A549 (cell line): ENCODE results near the gene TMED4.

Source experiments
- CTCF ChIP-seq: fragments of >200 bp; sonication (Bioruptor Twin); formaldehyde crosslinking; IDR thresholded peaks from 3 replicates; pipeline ENCODE4 v1.5.1; 2016
- EP300 ChIP-seq, 2 experiments: fragments of >200 bp; sonication (Bioruptor Twin); formaldehyde crosslinking; IDR thresholded peaks; 2 replicates in 1 of 2; 3 replicates in 1 of 2; pipeline ENCODE4 v1.6.1; 2016 to 2017
- GATA3 ChIP-seq: IDR thresholded peaks from 2 replicates; pipeline ENCODE4 v1.6.1; 2012; ENCODE audit warnings: borderline replicate concordance
- HDAC2 ChIP-seq: fragments of 200-600 bp; sonication (generic); IDR thresholded peaks from 2 replicates; pipeline ENCODE4 v1.6.1; 2016
- MYC ChIP-seq: IDR thresholded peaks from 2 replicates; pipeline ENCODE4 v1.6.1; 2012; ENCODE audit warnings: mild to moderate bottlenecking, inconsistent platforms, low read length, improper control_type of control experiment, borderline replicate concordance
- POLR2A ChIP-seq: IDR thresholded peaks from 2 replicates; pipeline ENCODE4 v1.6.1; 2012; ENCODE audit warnings: mild to moderate bottlenecking, low read length
- RAD21 ChIP-seq, 2 experiments: fragments of >200 bp in 1 of 2; sonication (Bioruptor Twin) in 1 of 2; formaldehyde crosslinking in 1 of 2; IDR thresholded peaks in 1 of 2; conservative IDR thresholded peaks in 1 of 2; 2 replicates in 1 of 2; 3 replicates in 1 of 2; pipeline ENCODE4 v1.6.1; 2012 to 2018; ENCODE audit warnings: inconsistent platforms in 1 of 2
- REST ChIP-seq: fragments of 200-600 bp; sonication (generic); IDR thresholded peaks from 2 replicates; pipeline ENCODE4 v1.6.1; 2016; ENCODE audit warnings: antibody characterized with exemption, mild to moderate bottlenecking, moderate library complexity
- RFX5 ChIP-seq: fragments of 450-650 bp; IDR thresholded peaks from 2 replicates; pipeline ENCODE4 v1.7.1; 2014; ENCODE audit warnings: antibody characterized with exemption, mild to moderate bottlenecking, moderate library complexity
- RNF2 ChIP-seq: fragments of 200-600 bp; sonication (generic); IDR thresholded peaks from 2 replicates; pipeline ENCODE4 v1.6.1; 2016; ENCODE audit warnings: low read depth, mild to moderate bottlenecking, antibody characterized with exemption, moderate library complexity, borderline replicate concordance
- SMC3 ChIP-seq: fragments of >200 bp; sonication (Bioruptor Twin); formaldehyde crosslinking; IDR thresholded peaks from 3 replicates; pipeline ENCODE4 v1.6.1; 2018; ENCODE audit warnings: inconsistent platforms
- USF2 ChIP-seq: fragments of 450-650 bp; IDR thresholded peaks from 2 replicates; pipeline ENCODE4 v1.6.1; 2014; ENCODE audit warnings: antibody characterized with exemption
- ZFP36 ChIP-seq: fragments of 450-650 bp; IDR thresholded peaks from 2 replicates; pipeline ENCODE4 v1.6.1; 2014; ENCODE audit warnings: borderline replicate concordance; ENCODE audit not compliant: partially characterized antibody

GRCh38 chr7:44563171-44563679 is 18.8 kb downstream of the TMED4 start:
- TF ChIP-seq POLR2A (no peak), CTCF (no peak), EP300 (IDR thresholded peaks at IDR 0.05) (no peak), HDAC2 (no peak), RAD21 (conservative IDR thresholded peaks at IDR 0.05 in 1 of 2, IDR thresholded peaks at IDR 0.05 in 1 of 2) (no peak), REST (no peak), USF2 (no peak), ZFP36 (no peak), RFX5 (no peak), SMC3 (no peak), MYC (no peak), RNF2 (no peak), GATA3 (no peak)
